ENCODE measurements around the gene RPRM. TPM values are rescaled to one million over a fixed set of nuclear protein-coding genes. Genes with fewer than 3 reads are reported as not detected.

RPRM gene
- total and polyA plus RNA-seq, 2 of the 13 experiments (the other 11 are each of a cell fraction or from before 2014, with no cell fraction given) = not detected

DNA sequence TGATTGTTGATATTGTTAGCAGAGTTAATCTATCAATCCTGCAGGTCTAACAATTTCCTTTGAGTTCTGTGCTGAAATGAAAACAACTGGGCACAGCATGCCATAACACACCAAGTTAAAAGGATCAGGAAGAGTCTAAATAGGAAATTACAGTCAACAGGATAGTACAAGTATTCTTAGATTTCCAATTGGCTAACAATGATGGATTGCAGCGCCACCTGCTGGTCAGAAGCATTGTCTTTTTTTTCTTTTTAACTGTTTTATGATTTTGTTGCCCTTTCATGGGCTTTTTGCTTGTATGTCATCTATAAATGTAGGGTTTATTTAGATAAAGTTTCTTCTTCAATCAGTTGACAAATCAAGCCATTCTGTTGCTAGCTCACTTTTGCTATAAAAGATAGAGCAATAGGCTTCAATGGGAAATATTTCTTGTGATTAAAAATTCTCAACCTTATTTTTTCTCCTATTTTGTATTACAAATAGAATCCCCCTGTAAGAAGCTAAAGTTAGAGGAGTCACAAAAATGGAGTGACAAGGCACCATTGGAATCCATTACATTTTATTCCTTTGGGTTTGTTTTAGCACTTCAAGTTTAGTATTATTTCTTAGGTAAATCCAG lies 40.8 kb upstream of the RPRM start:
- no TSS peak for BruUV-seq (replicated peaks)
- H3K27me3 ChIP-seq (ENCODE audit: control insufficient read depth in 1 of 2, insufficient read depth in 2 of 2, low read length in 2 of 2) = no peaks in the 10 kb centered on the region; a peak in 1 of 5 replicates
- 0% methylated on average over 1 of the region's 1 CpG for WGBS (ENCODE audit: low lambda C conversion rate)
- H3K27ac ChIP-seq (ENCODE audit: extremely low read length, insufficient read depth, low read length) = no peak overlapping the region
- H3K36me3 ChIP-seq (replicated peaks in 1 of 2; ENCODE audit: control insufficient read depth in 1 of 2, insufficient read depth in 2 of 2, low read length in 2 of 2) = no peaks in the 10 kb centered on the region
- H3K4me1 ChIP-seq (ENCODE audit: insufficient read depth, low read length) = no peaks in the 10 kb centered on the region
- no peaks in the 10 kb centered on the region for H3K79me2 ChIP-seq (ENCODE audit: insufficient read depth, low read length)
- H3K4me3 ChIP-seq (replicated peaks in 1 of 3; ENCODE audit: insufficient read depth in 1 of 3, low read depth in 2 of 3, low read length in 3 of 3) = no peak overlapping the region
- ATAC-seq = peak; percentile 45; the same call in 2 of the 3 replicates
- DNase-seq (ENCODE audit: low spot score) = peak; percentile 50
- no peak overlapping the region for H3K9ac ChIP-seq (ENCODE audit: insufficient read depth, low read depth, low read length)
- H3K4me2 ChIP-seq (ENCODE audit: low read depth, low read length) = no peak overlapping the region
- CTCF ChIA-PET (ENCODE audit: low intra/inter-chr PET ratio, low total read pairs) = interaction anchor here (1.1 to 3.2 kb wide), 6 partner anchors 356 to 1482 kb away, joined by 3 to 31 read pairs (median 4); no protein-coding TSS in a partner anchor
- H4K20me1 ChIP-seq (ENCODE audit: insufficient read depth, low read length) = no peaks in the 10 kb centered on the region
- H3K9me3 ChIP-seq (ENCODE audit: low read length) = no peaks in the 10 kb centered on the region
- in situ Hi-C loops (cut with HindIII; ENCODE audit: extremely low pct_ligation_motif_present, low pct_unique_long_range_greater_than_20kb) = loop anchor here (5.0 kb wide), 1 partner anchor 357 kb away; no protein-coding TSS in a partner anchor
- peak; percentile 46 for FAIRE-seq
- no peak overlapping the region for H2AFZ ChIP-seq (ENCODE audit: low read length)
- intact Hi-C loops (cut with micrococcal nuclease; ENCODE audit: unreplicated experiment) = loop anchor here (1.0 kb wide), 2 partner anchors 593 to 658 kb away; no protein-coding TSS in a partner anchor
- POLR2A ChIA-PET = no interaction called here
- TF ChIP-seq, protein P1, sequence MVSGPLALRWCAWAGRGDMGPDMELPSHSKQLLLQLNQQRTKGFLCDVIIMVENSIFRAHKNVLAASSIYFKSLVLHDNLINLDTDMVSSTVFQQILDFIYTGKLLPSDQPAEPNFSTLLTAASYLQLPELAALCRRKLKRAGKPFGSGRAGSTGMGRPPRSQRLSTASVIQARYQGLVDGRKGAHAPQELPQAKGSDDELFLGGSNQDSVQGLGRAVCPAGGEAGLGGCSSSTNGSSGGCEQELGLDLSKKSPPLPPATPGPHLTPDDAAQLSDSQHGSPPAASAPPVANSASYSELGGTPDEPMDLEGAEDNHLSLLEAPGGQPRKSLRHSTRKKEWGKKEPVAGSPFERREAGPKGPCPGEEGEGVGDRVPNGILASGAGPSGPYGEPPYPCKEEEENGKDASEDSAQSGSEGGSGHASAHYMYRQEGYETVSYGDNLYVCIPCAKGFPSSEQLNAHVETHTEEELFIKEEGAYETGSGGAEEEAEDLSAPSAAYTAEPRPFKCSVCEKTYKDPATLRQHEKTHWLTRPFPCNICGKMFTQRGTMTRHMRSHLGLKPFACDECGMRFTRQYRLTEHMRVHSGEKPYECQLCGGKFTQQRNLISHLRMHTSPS (CRISPR knock-in tag; IDR thresholded peaks at IDR 0.05; ENCODE audit: low read depth) = no peak
- TF ChIP-seq MIXL1 (CRISPR knock-in tag; IDR thresholded peaks at IDR 0.05) = 0 out of 2 replicates have a peak, but pooled peaks have one; percentile 37
- no peak for TF ChIP-seq ATM (IDR thresholded peaks at IDR 0.05; ENCODE audit: borderline replicate concordance)
- TF ChIP-seq SCMH1 (CRISPR knock-in tag; IDR thresholded peaks at IDR 0.05; ENCODE audit: borderline replicate concordance) = no peak
- TF ChIP-seq, protein P2, sequence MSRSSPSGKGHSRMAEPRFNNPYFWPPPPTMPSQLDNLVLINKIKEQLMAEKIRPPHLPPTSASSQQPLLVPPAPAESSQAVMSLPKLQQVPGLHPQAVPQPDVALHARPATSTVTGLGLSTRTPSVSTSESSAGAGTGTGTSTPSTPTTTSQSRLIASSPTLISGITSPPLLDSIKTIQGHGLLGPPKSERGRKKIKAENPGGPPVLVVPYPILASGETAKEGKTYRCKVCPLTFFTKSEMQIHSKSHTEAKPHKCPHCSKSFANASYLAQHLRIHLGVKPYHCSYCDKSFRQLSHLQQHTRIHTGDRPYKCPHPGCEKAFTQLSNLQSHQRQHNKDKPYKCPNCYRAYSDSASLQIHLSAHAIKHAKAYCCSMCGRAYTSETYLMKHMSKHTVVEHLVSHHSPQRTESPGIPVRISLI (CRISPR knock-in tag; IDR thresholded peaks at IDR 0.05; ENCODE audit: borderline replicate concordance) = 0 out of 2 replicates have a peak, but pooled peaks have one; percentile 31
- no peak for TF ChIP-seq ZNF383 (CRISPR knock-in tag; IDR thresholded peaks at IDR 0.05; ENCODE audit: borderline replicate concordance)
- no peak for TF ChIP-seq JUND (CRISPR knock-in tag; IDR thresholded peaks at IDR 0.05)
- TF ChIP-seq, protein P3, sequence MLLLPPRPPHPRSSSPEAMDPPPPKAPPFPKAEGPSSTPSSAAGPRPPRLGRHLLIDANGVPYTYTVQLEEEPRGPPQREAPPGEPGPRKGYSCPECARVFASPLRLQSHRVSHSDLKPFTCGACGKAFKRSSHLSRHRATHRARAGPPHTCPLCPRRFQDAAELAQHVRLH (CRISPR knock-in tag; IDR thresholded peaks at IDR 0.05; ENCODE audit: borderline replicate concordance, low read depth) = no peak
- peak; percentile 52; the same call in 1 of the 2 replicates for TF ChIP-seq ZNF652 (CRISPR knock-in tag; IDR thresholded peaks at IDR 0.05; ENCODE audit: borderline replicate concordance, low read depth)
- TF ChIP-seq JUN (CRISPR knock-in tag; IDR thresholded peaks at IDR 0.05) = no peak
- TF ChIP-seq SMC3 (IDR thresholded peaks at IDR 0.05; ENCODE audit: low read length) = peak; percentile 72
- no peak for TF ChIP-seq MZF1 (CRISPR knock-in tag; IDR thresholded peaks at IDR 0.05; ENCODE audit: borderline replicate concordance)
- 0 out of 2 replicates have a peak, but pooled peaks have one; percentile 44 for TF ChIP-seq SMAD3 (CRISPR knock-in tag; IDR thresholded peaks at IDR 0.05)
- TF ChIP-seq, protein P4, sequence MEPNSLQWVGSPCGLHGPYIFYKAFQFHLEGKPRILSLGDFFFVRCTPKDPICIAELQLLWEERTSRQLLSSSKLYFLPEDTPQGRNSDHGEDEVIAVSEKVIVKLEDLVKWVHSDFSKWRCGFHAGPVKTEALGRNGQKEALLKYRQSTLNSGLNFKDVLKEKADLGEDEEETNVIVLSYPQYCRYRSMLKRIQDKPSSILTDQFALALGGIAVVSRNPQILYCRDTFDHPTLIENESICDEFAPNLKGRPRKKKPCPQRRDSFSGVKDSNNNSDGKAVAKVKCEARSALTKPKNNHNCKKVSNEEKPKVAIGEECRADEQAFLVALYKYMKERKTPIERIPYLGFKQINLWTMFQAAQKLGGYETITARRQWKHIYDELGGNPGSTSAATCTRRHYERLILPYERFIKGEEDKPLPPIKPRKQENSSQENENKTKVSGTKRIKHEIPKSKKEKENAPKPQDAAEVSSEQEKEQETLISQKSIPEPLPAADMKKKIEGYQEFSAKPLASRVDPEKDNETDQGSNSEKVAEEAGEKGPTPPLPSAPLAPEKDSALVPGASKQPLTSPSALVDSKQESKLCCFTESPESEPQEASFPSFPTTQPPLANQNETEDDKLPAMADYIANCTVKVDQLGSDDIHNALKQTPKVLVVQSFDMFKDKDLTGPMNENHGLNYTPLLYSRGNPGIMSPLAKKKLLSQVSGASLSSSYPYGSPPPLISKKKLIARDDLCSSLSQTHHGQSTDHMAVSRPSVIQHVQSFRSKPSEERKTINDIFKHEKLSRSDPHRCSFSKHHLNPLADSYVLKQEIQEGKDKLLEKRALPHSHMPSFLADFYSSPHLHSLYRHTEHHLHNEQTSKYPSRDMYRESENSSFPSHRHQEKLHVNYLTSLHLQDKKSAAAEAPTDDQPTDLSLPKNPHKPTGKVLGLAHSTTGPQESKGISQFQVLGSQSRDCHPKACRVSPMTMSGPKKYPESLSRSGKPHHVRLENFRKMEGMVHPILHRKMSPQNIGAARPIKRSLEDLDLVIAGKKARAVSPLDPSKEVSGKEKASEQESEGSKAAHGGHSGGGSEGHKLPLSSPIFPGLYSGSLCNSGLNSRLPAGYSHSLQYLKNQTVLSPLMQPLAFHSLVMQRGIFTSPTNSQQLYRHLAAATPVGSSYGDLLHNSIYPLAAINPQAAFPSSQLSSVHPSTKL (CRISPR knock-in tag; IDR thresholded peaks at IDR 0.05) = peak; percentile 21; the same call in 1 of the 2 replicates
- no peak for TF ChIP-seq ZNF772 (CRISPR knock-in tag; IDR thresholded peaks at IDR 0.05)
- TF ChIP-seq, protein P5, sequence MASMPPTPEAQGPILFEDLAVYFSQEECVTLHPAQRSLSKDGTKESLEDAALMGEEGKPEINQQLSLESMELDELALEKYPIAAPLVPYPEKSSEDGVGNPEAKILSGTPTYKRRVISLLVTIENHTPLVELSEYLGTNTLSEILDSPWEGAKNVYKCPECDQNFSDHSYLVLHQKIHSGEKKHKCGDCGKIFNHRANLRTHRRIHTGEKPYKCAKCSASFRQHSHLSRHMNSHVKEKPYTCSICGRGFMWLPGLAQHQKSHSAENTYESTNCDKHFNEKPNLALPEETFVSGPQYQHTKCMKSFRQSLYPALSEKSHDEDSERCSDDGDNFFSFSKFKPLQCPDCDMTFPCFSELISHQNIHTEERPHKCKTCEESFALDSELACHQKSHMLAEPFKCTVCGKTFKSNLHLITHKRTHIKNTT (CRISPR knock-in tag; IDR thresholded peaks at IDR 0.05) = no peak

All from HepG2 (cell line).